H1 (cell line): ENCODE data around the gene CEP41. TPM values are rescaled to one million over a fixed set of nuclear protein-coding genes. Genes with fewer than 3 reads are reported as not detected.

ENCODE experiments used
- CTCF ChIA-PET: fragments of 300-600 bp; sonication (Branson Sonifier 250); formaldehyde crosslinking; loops from one replicate; lab custom pipeline; 2021; ENCODE audit not compliant: partially characterized antibody; lab: Charles Lee
- POLR2A ChIA-PET: fragments of 300-600 bp; sonication (Branson Sonifier 250); formaldehyde crosslinking; loops from one replicate; lab custom pipeline; 2021; ENCODE audit warnings: inconsistent platforms; ENCODE audit not compliant: partially characterized antibody; lab: Charles Lee
- DNase-seq, 2 experiments: peaks; one replicate each; pipeline versions ENCODE4 v3.0.0 to v3.0.0-alpha.2; 2010 to 2022; ENCODE audit warnings: low spot score in 2 of 2, low read depth in 1 of 2, mixed read lengths in 1 of 2
- FAIRE-seq: peaks from 2 replicates; lab custom pipeline; 2011; peaks lifted over from hg19 to GRCh38; lab: Jason Lieb, UNC
- H2AFZ ChIP-seq: 2 replicates; pipeline ENCODE4 v1.8.1; 2012; ENCODE audit warnings: low read length, inconsistent platforms
- H2AK5ac ChIP-seq: 2 replicates; pipeline ENCODE4 v1.6.1; 2013; ENCODE audit warnings: low read depth, low read length
- H2BK120ac ChIP-seq: replicated peaks from 2 replicates; pipeline ENCODE3; 2013; ENCODE audit warnings: low read depth, low read length, inconsistent platforms
- H2BK12ac ChIP-seq: 2 replicates; pipeline ENCODE4 v1.6.1; 2013; ENCODE audit warnings: low read depth, low read length
- H2BK15ac ChIP-seq: 2 replicates; pipeline ENCODE4 v1.6.1; 2013; ENCODE audit warnings: low read length
- H2BK20ac ChIP-seq: 2 replicates; pipeline ENCODE4 v1.6.1; 2013; ENCODE audit warnings: low read length
- H2BK5ac ChIP-seq: 2 replicates; pipeline ENCODE4 v1.6.1; 2013; ENCODE audit warnings: low read depth, low read length
- H3K14ac ChIP-seq: 2 replicates; pipeline ENCODE4 v1.6.1; 2013; ENCODE audit warnings: inconsistent platforms; ENCODE audit not compliant: insufficient read length
- H3K18ac ChIP-seq: 2 replicates; pipeline ENCODE4 v1.6.1; 2013; ENCODE audit warnings: low read length; ENCODE audit errors: extremely low read depth
- H3K23ac ChIP-seq: 2 replicates; pipeline ENCODE4 v1.6.1; 2013; ENCODE audit warnings: inconsistent platforms; ENCODE audit not compliant: insufficient read length
- H3K23me2 ChIP-seq: 2 replicates; pipeline ENCODE4 v1.6.1; 2013; ENCODE audit warnings: low read depth, low read length
- H3K27ac ChIP-seq: 2 replicates; pipeline ENCODE4 v1.6.1; 2011; ENCODE audit warnings: low read depth, low read length, inconsistent platforms
- H3K27me3 ChIP-seq, 4 experiments: replicated peaks in 1 of 4; 1 replicate in 1 of 4; 2 replicates in 3 of 4; pipeline versions ENCODE4 v1.6.1 to v1.8.1; 2011 to 2013; ENCODE audit warnings: low read length in 3 of 4, mild to moderate bottlenecking in 3 of 4, inconsistent platforms in 2 of 4, mixed read lengths in 2 of 4, moderate library complexity in 1 of 4; ENCODE audit not compliant: control insufficient read depth in 3 of 4, insufficient read depth in 3 of 4; ENCODE audit errors: extremely low read depth in 1 of 4
- H3K36me3 ChIP-seq, 4 experiments: 2 replicates each; pipeline versions ENCODE4 v1.6.1 to v1.8.1; 2011 to 2013; ENCODE audit warnings: mild to moderate bottlenecking in 4 of 4, low read length in 3 of 4, moderate library complexity in 2 of 4, control low read depth in 1 of 4, inconsistent platforms in 1 of 4; ENCODE audit not compliant: insufficient read depth in 4 of 4, control insufficient read depth in 2 of 4
- H3K4ac ChIP-seq: replicated peaks from 2 replicates; pipeline ENCODE3; 2013; ENCODE audit warnings: low read length, low read depth, mixed read lengths, inconsistent platforms; ENCODE audit not compliant: insufficient read length
- H3K4me1 ChIP-seq, 4 experiments: replicated peaks in 1 of 4; 1 replicate in 1 of 4; 2 replicates in 3 of 4; pipeline versions ENCODE4 v1.6.1 to v1.8.1; 2011 to 2013; ENCODE audit warnings: low read length in 3 of 4, inconsistent platforms in 2 of 4, mixed read lengths in 1 of 4; ENCODE audit not compliant: insufficient read depth in 4 of 4, control insufficient read depth in 3 of 4
- H3K4me2 ChIP-seq, 2 experiments: 2 replicates each; pipeline versions ENCODE4 v1.6.1 to v1.8.1; 2011 to 2013; ENCODE audit warnings: low read depth in 2 of 2, low read length in 2 of 2, control low read depth in 1 of 2, inconsistent platforms in 1 of 2, mild to moderate bottlenecking in 1 of 2; ENCODE audit not compliant: insufficient read depth in 1 of 2
- H3K4me3 ChIP-seq, 4 experiments: fragments of 200-600, 300-600 bp in 1 of 4; sonication (generic), shearing (Covaris generic), sonication (Bioruptor Twin) in 1 of 4; 2 replicates each; pipeline versions ENCODE4 v1.5.1 to v1.8.1; 2011 to 2016; ENCODE audit warnings: low read length in 4 of 4, low read depth in 3 of 4, control low read depth in 2 of 4, inconsistent platforms in 2 of 4, mild to moderate bottlenecking in 2 of 4, mixed read lengths in 1 of 4, moderate library complexity in 1 of 4; ENCODE audit not compliant: insufficient read depth in 2 of 4; ENCODE audit errors: extremely low read depth in 1 of 4
- H3K56ac ChIP-seq: replicated peaks from 2 replicates; pipeline ENCODE3; 2013; ENCODE audit warnings: low read depth, mild to moderate bottlenecking, mixed read lengths, low read length, inconsistent platforms; ENCODE audit not compliant: insufficient read length
- H3K79me1 ChIP-seq: 2 replicates; pipeline ENCODE4 v1.6.1; 2013; ENCODE audit warnings: low read depth, low read length, control low read depth
- H3K79me2 ChIP-seq, 2 experiments: 2 replicates each; pipeline versions ENCODE4 v1.6.1 to v1.8.1; 2012 to 2013; ENCODE audit warnings: low read length in 2 of 2, mild to moderate bottlenecking in 2 of 2, inconsistent platforms in 1 of 2; ENCODE audit not compliant: insufficient read depth in 2 of 2, control insufficient read depth in 1 of 2
- H3K9ac ChIP-seq, 4 experiments: replicated peaks in 1 of 4; 1 replicate in 1 of 4; 2 replicates in 3 of 4; pipeline versions ENCODE4 v1.6.1 to v1.8.1; 2011 to 2013; ENCODE audit warnings: low read depth in 3 of 4, low read length in 3 of 4, control low read depth in 2 of 4, mild to moderate bottlenecking in 2 of 4, moderate library complexity in 2 of 4, inconsistent platforms in 1 of 4; ENCODE audit errors: extremely low read depth in 1 of 4
- H3K9me3 ChIP-seq, 2 experiments: 2 replicates each; pipeline versions ENCODE4 v1.6.1 to v1.8.1; 2012 to 2013; ENCODE audit warnings: mild to moderate bottlenecking in 2 of 2, moderate library complexity in 2 of 2, control low read depth in 1 of 2, inconsistent platforms in 1 of 2, low read depth in 1 of 2, low read length in 1 of 2, mixed read lengths in 1 of 2; ENCODE audit not compliant: insufficient read depth in 2 of 2
- H4K20me1 ChIP-seq, 2 experiments: replicated peaks in 1 of 2; 2 replicates each; pipeline versions ENCODE3 to v1.8.1; 2011 to 2013; ENCODE audit warnings: inconsistent platforms in 2 of 2, low read length in 2 of 2, mild to moderate bottlenecking in 1 of 2; ENCODE audit not compliant: insufficient read depth in 2 of 2, control insufficient read depth in 1 of 2
- H4K5ac ChIP-seq: 2 replicates; pipeline ENCODE4 v1.6.1; 2013; ENCODE audit warnings: low read length, low read depth, mixed read lengths, inconsistent platforms; ENCODE audit not compliant: insufficient read length
- H4K8ac ChIP-seq: 2 replicates; pipeline ENCODE4 v1.8.0; 2013; ENCODE audit warnings: mild to moderate bottlenecking, moderate library complexity, low read length, inconsistent platforms; ENCODE audit not compliant: insufficient read depth; ENCODE audit errors: extremely low read depth
- H4K91ac ChIP-seq: replicated peaks from 2 replicates; pipeline ENCODE3; 2013; ENCODE audit warnings: low read length, mixed read lengths, inconsistent platforms; ENCODE audit not compliant: insufficient read length
- ASH2L ChIP-seq: fragments of 200-600, 300-600 bp; sonication (generic); IDR thresholded peaks from one replicate; pipeline ENCODE4 v1.7.1; 2017; ENCODE audit warnings: low read length
- BCL11A ChIP-seq, 2 experiments: IDR thresholded peaks; one replicate each; pipeline ENCODE4 v1.6.1; 2011; ENCODE audit warnings: low read depth in 2 of 2, low read length in 2 of 2, mild to moderate bottlenecking in 2 of 2
- BRCA1 ChIP-seq: IDR thresholded peaks from 2 replicates; pipeline ENCODE4 v1.6.1; 2012; ENCODE audit warnings: low read depth, low read length, improper control_type of control experiment
- CTBP2 ChIP-seq: IDR thresholded peaks from 2 replicates; pipeline ENCODE4 v1.7.0; 2011; ENCODE audit warnings: borderline replicate concordance, mild to moderate bottlenecking, moderate library complexity, mixed read lengths, low read length; ENCODE audit not compliant: insufficient read depth, insufficient read length
- FOSL1 ChIP-seq: IDR thresholded peaks from 2 replicates; pipeline ENCODE4 v1.6.1; 2011; ENCODE audit warnings: mild to moderate bottlenecking, low read depth, low read length, moderate library complexity; ENCODE audit not compliant: insufficient read depth
- GTF2F1 ChIP-seq: IDR thresholded peaks from 2 replicates; pipeline ENCODE4 v1.6.1; 2012; ENCODE audit warnings: low read depth, low read length, improper control_type of control experiment, borderline replicate concordance
- HDAC2 ChIP-seq, 2 experiments: fragments of 300-600 bp in 1 of 2; sonication (generic) in 1 of 2; IDR thresholded peaks; 2 replicates each; pipeline ENCODE4 v1.6.1; 2011 to 2012; ENCODE audit warnings: low read depth in 2 of 2, low read length in 2 of 2, mild to moderate bottlenecking in 2 of 2, moderate library complexity in 2 of 2, borderline replicate concordance in 1 of 2, inconsistent platforms in 1 of 2
- JUN ChIP-seq: IDR thresholded peaks from 2 replicates; pipeline ENCODE4 v1.6.1; 2011; ENCODE audit warnings: low read depth, mild to moderate bottlenecking, improper control_type of control experiment, low read length
- NRF1 ChIP-seq: IDR thresholded peaks from 2 replicates; pipeline ENCODE4 v1.6.1; 2011; ENCODE audit warnings: mild to moderate bottlenecking, low read depth, low read length, improper control_type of control experiment
- RXRA ChIP-seq: IDR thresholded peaks from 2 replicates; pipeline ENCODE4 v1.6.1; 2011; ENCODE audit warnings: low read depth, mild to moderate bottlenecking, low read length, moderate library complexity; ENCODE audit not compliant: insufficient read depth
- SIX5 ChIP-seq: IDR thresholded peaks from 2 replicates; pipeline ENCODE4 v1.6.1; 2011; ENCODE audit warnings: mild to moderate bottlenecking, low read depth, low read length
- WGBS, 2 experiments: shearing (Covaris generic) in 1 of 2; methylation state at CpG; one replicate each; pipeline versions ENCODE4 v1.1.6 to v1.1.7; 2013 to 2015; ENCODE audit warnings: low lambda C conversion rate in 2 of 2, mixed read lengths in 2 of 2, inconsistent platforms in 1 of 2, low coverage in 1 of 2, missing lambda C conversion rate in 1 of 2; ENCODE audit not compliant: insufficient replicate concordance in 2 of 2, insufficient coverage in 1 of 2, insufficient read length in 1 of 2; ENCODE audit errors: extremely low coverage in 1 of 2, missing lambda C conversion rate in 1 of 2; 5-methylcytosine and 5-hydroxymethylcytosine counted together
- polyA plus RNA-seq, 7 experiments: library from polyadenylated mRNA; depleted of rRNA in 3 of 7; stranded (reverse) in 5 of 7; unstranded in 2 of 7; fragments of >200 nt in 5 of 7; fragments of 200-250 nt in 2 of 7; gene quantifications; 1 replicate in 5 of 7; 2 replicates in 1 of 7; 4 replicates in 1 of 7; pipeline versions ENCODE4 v1.2.1 to v1.2.3, GENCODE V29; 2011 to 2013; ENCODE audit warnings: missing spikeins in 2 of 7, mixed read lengths in 2 of 7
- total RNA-seq: library from RNA; stranded (reverse); fragmentation: NEBNext Ultra II Directional; extraction: Animal tissue kit (Norgen Biotek cat#: 25700); gene quantifications from 2 replicates; pipeline ENCODE4 v1.2.1, GENCODE V29; 2021

The CEP41 gene
- total and polyA plus RNA-seq, 2 of the 8 experiments (the other 6 are each of a cell fraction or from before 2014, with no cell fraction given) = 9.3 to 12.8 TPM

DNA sequence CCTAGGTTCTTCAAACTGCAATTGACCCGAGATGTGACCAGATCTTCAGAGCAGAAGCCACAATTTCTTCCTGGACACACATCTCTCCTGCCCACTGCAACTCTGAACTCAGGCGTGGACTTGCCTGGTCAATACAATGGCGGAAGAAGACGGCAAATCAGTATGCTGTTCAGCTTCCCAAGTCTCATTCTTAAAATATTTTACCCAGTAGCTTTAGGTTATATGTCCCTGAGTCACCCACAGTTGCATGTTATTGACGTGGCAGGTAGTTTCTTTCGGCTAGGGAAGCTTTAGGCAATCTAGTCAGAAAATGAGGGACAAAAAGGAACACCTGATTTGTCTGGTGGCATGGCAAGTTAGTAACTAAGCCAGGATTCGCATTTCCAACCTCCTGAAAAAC, 22.5 kb downstream of the CEP41 start:
- Histone ChIP-seq H3K4me1 (peaks cover 0 to 2% (median 0%) of the 10 kb centered on the region in 4 experiments; a peak in 2 of 7 replicates), H2AFZ (no peak overlapping the region), H3K4me2 (no peak overlapping the region), H3K56ac (no peak overlapping the region), H3K23me2 (no peaks in the 10 kb centered on the region), H3K79me1 (no peaks in the 10 kb centered on the region), H3K9ac (no peak overlapping the region), H2BK20ac (no peak overlapping the region), H3K14ac (no peak overlapping the region), H4K5ac (no peak overlapping the region), H4K20me1 (no peaks in the 10 kb centered on the region), H2BK15ac (no peak overlapping the region), H4K8ac (no peak overlapping the region), H3K27me3 (no peaks in the 10 kb centered on the region), H2BK12ac (no peak overlapping the region), H3K4me3 (no peak overlapping the region), H2AK5ac (no peak overlapping the region), H3K9me3 (no peaks in the 10 kb centered on the region), H3K4ac (no peak overlapping the region), H3K36me3 (no peaks in the 10 kb centered on the region), H3K79me2 (no peaks in the 10 kb centered on the region), H3K23ac (no peak overlapping the region), H3K27ac (no peak overlapping the region), H4K91ac (no peak overlapping the region), H2BK120ac (no peak overlapping the region), H3K18ac (no peak overlapping the region), H2BK5ac (no peak overlapping the region)
- TF ChIP-seq FOSL1 (no peak), SIX5 (no peak), HDAC2 (IDR thresholded peaks at IDR 0.05; ENCODE audit: borderline replicate concordance in 1 of 2, low read depth in 2 of 2, low read length in 2 of 2) (no peak), BCL11A (IDR thresholded peaks at IDR 0.05; ENCODE audit: low read depth in 2 of 2, low read length in 2 of 2) (no peak), ASH2L (no peak), NRF1 (no peak), RXRA (no peak), BRCA1 (no peak), GTF2F1 (no peak), JUN (no peak), CTBP2 (no peak)
- POLR2A ChIA-PET = no interaction called here
- CTCF ChIA-PET = no interaction called here
- DNase-seq (no peak), FAIRE-seq (no peak)
- WGBS, 2 experiments = 89% methylated on average over 7 of the region's 7 CpGs; no CpG with 5 or more reads in 1 of the 2 experiments
